Measurements from ENCODE around the gene ABCC4.

- TF ChIP-seq CTCF (IDR thresholded peaks at IDR 0.05 in 8 of 11, conservative IDR thresholded peaks at IDR 0.05 in 3 of 11) (no peak), POLR2AphosphoS5 (IDR thresholded peaks at IDR 0.05) (no peak), POLR2A (IDR thresholded peaks at IDR 0.05) (no peak)
Observed at GRCh38 chr13:94999871-95000270, 301.4 kb downstream of the ABCC4 start.

Data from spleen (tissue), 7 donors.